Cardiac muscle cell (in vitro differentiated cells and primary cell): ENCODE measurements around the gene ZNF132. TPM values are rescaled to one million over a fixed set of nuclear protein-coding genes. Genes with fewer than 3 reads are reported as not detected.

ENCODE experiments used
- DNase-seq, 2 donors: peaks; one replicate each; pipeline versions ENCODE4 v3.0.0 to v3.0.0-alpha.2; 2010 to 2017; ENCODE audit warnings: low read depth in 1 of 2, low spot score in 1 of 2
- H3K27ac ChIP-seq: fragments of 200-600 bp; sonication (generic); 2 replicates; pipeline ENCODE4 v1.5.1; 2016
- H3K27me3 ChIP-seq: fragments of 200-600 bp; sonication (generic); 2 replicates; pipeline ENCODE4 v1.6.0; 2016; ENCODE audit warnings: control low read depth
- H3K36me3 ChIP-seq: fragments of 200-600 bp; sonication (generic); 2 replicates; pipeline ENCODE4 v1.5.1; 2016; ENCODE audit warnings: control low read depth
- H3K4me1 ChIP-seq: fragments of 200-600 bp; sonication (generic); 2 replicates; pipeline ENCODE4 v1.8.1; 2017; ENCODE audit warnings: low read depth, mild to moderate bottlenecking, mixed run types
- H3K4me3 ChIP-seq: fragments of 200-600 bp; sonication (generic); 2 replicates; pipeline ENCODE4 v1.5.1; 2016; ENCODE audit warnings: mild to moderate bottlenecking
- H3K9me3 ChIP-seq: fragments of 200-600 bp; sonication (generic); 2 replicates; pipeline ENCODE4 v1.5.1; 2017; ENCODE audit warnings: low read depth, mild to moderate bottlenecking, control low read depth
- CTCF ChIP-seq: IDR thresholded peaks from 2 replicates; pipeline ENCODE4 v1.5.1; 2012; ENCODE audit warnings: low read depth, mild to moderate bottlenecking, low read length
- polyA plus RNA-seq: library from polyadenylated mRNA; unstranded; fragments of >200 nt; fragmentation: Nextera tagmentation; extraction: Ambion mirVana; gene quantifications from 2 replicates; pipeline ENCODE4 v1.2.1, GENCODE V29; 2016
- total RNA-seq: library from RNA; depleted of rRNA; stranded (reverse); fragments of >200 nt; gene quantifications from 2 replicates; pipeline ENCODE4 v1.2.3, GENCODE V29; 2016

The ZNF132 gene
- total and polyA plus RNA-seq, 2 experiments from 2014 or later, result 1.4 TPM; not detected in 1

DNA sequence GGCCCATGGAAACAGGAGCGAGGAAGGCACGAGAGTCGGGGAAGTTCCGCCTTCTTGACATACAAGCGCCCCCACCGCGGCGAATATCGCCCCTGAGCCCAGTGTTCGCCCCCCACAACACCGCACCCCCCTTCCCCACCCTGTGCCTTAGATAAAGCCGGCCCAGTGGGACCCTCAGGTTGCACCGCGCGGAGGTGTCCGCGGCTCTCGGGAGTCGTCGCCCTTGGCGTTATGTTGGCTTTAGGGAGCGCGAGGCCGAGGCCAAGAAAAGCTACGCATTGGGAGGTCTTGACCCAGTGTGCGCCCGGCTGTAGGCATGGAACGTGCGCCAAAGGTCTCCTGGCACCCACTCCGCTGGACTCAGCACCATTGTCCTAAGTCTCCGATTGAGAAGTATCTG lies 603 bp upstream of the ZNF132 start:
- Histone ChIP-seq H3K27me3 (no peaks in the 10 kb centered on the region), H3K4me1 (no peaks in the 10 kb centered on the region), H3K36me3 (no peaks in the 10 kb centered on the region), H3K27ac (no peak overlapping the region), H3K9me3 (no peaks in the 10 kb centered on the region), H3K4me3 (no peak overlapping the region)
- no peak for TF ChIP-seq CTCF
- DNase-seq, result no peak

DNA sequence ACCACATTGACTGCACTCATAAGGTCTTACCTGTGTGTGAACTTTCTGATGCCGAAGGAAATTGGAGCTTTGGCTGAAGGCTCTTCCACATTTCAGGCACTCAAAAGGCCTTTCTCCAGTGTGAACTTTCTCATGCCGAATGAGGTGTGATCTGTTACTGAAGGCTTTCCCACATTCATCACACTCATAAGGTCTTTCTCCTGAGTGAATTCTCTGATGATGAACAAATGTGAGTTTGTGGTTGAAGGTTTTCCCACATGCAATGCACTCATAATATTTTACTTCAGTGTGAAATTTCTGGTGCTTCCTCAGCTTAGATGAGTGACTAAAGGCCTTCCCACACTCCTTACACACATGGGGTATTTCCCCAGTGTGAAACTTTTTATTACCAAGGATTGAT lies 5.7 kb downstream of the ZNF132 start:
- Histone ChIP-seq H3K27me3 (no peaks in the 10 kb centered on the region), H3K4me1 (no peaks in the 10 kb centered on the region), H3K4me3 (no peak overlapping the region), H3K9me3 (no peaks in the 10 kb centered on the region), H3K36me3 (no peaks in the 10 kb centered on the region), H3K27ac (no peak overlapping the region)
- DNase-seq, result peak in 1 of 2 donors; percentile 14
- TF ChIP-seq CTCF, result no peak

- TF ChIP-seq CTCF, result no peak
- DNase-seq, result no peak
- H3K4me1 ChIP-seq, result no peaks in the 10 kb centered on the region
- no peak overlapping the region for H3K4me3 ChIP-seq
- H3K27me3 ChIP-seq, result no peaks in the 10 kb centered on the region
- no peak overlapping the region for H3K27ac ChIP-seq
- H3K9me3 ChIP-seq, result no peaks in the 10 kb centered on the region
- H3K36me3 ChIP-seq, result no peaks in the 10 kb centered on the region
Observed at GRCh38 chr19:58429745-58430144, 10.2 kb downstream of the ZNF132 start.

DNA sequence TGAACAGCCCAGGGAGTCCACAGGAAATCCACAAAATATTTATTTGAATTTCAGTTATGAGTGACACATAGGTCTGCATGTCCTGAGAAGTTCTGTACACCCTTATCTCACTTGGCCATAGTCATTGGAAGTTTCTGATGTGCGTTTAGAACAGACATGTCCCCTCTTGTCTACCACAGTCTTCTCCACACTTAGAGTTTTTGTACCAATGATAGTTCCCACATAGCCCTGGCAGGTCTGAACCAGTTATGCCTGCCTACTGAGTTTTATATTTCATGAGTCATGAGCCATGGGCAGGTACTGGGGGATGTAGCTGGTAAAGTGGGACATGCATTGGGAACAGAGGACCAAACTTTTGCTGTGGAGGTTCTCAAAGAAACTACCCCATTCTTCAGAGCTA lies 11.3 kb downstream of the ZNF132 start:
- Histone ChIP-seq H3K27ac (no peak overlapping the region), H3K4me3 (no peak overlapping the region), H3K27me3 (no peaks in the 10 kb centered on the region), H3K4me1 (no peaks in the 10 kb centered on the region), H3K9me3 (no peaks in the 10 kb centered on the region), H3K36me3 (no peaks in the 10 kb centered on the region)
- no peak for DNase-seq
- no peak for TF ChIP-seq CTCF

DNA sequence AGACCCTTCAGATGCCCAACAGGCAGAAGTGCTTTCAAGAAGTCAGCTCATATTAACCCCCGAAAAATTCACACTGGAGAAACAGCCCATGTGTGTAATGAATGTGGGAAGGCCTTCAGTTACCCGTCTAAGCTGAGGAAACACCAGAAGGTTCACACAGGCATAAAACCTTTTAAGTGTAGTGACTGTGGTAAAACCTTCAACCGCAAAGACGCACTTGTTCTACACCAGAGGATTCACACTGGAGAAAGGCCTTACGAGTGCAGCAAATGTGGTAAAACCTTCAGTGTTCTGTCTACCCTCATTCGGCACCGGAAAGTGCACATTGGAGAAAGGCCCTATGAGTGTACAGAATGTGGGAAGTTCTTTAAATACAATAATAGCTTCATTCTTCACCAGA lies 22.9 kb downstream of the ZNF132 start:
- H3K4me1 ChIP-seq, result no peaks in the 10 kb centered on the region
- no peak for TF ChIP-seq CTCF
- no peaks in the 10 kb centered on the region for H3K9me3 ChIP-seq
- H3K36me3 ChIP-seq, result peaks cover 10% of the 10 kb centered on the region
- DNase-seq, result no peak
- no peaks in the 10 kb centered on the region for H3K27me3 ChIP-seq
- no peak overlapping the region for H3K27ac ChIP-seq
- no peak overlapping the region for H3K4me3 ChIP-seq

DNA sequence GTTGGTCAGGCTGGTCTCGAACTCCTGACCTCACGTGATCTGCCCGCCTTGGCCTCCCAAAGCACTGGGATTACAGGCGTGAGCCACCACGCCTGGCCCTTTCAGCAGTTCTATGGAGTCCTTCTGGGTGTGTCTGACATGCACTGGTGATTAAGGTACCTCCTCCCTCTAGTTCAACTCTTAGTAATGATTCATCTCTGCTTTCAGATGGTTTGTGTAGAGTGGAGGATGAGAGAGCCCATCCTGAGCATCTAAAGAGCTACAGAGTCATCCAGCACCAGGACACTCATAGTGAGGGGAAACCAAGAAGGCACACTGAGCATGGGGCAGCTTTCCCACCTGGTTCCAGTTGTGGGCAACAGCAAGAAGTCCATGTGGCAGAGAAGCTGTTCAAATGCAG lies 23.3 kb downstream of the ZNF132 start:
- Histone ChIP-seq H3K9me3 (no peaks in the 10 kb centered on the region), H3K27me3 (no peaks in the 10 kb centered on the region), H3K27ac (no peak overlapping the region), H3K36me3 (peaks cover 10% of the 10 kb centered on the region), H3K4me3 (no peak overlapping the region), H3K4me1 (no peaks in the 10 kb centered on the region)
- DNase-seq, result no peak
- TF ChIP-seq CTCF, result no peak
